Panc1 (cell line): ENCODE measurements around the gene EGFLAM. TPM values are rescaled to one million over a fixed set of nuclear protein-coding genes. Genes with fewer than 3 reads are reported as not detected.

Experiments used
- ATAC-seq: fragments of 200-7000 bp; cut with Tn5 transposase; 2 replicates; pipeline ENCODE4 v1.9.1; 2020; ENCODE audit warnings: mild to moderate bottlenecking, moderate library complexity
- BruUV-seq: library from RNA; stranded (reverse); fragments of 400-500 nt; replicated peaks from 2 replicates; lab custom pipeline; 2021; lab: Mats Ljungman, UMichigan
- CTCF ChIA-PET: fragments of 300-600 bp; sonication (Branson Sonifier 250); formaldehyde crosslinking; loops from one replicate; lab custom pipeline; 2022; ENCODE audit warnings: antibody characterized with exemption; lab: Charles Lee
- POLR2A ChIA-PET: fragments of 300-600 bp; sonication (Branson Sonifier 250); formaldehyde crosslinking; loops from one replicate; lab custom pipeline; 2022; ENCODE audit warnings: antibody characterized with exemption; lab: Charles Lee
- DNase-seq: peaks from one replicate; pipeline ENCODE4 v3.0.0-alpha.2; 2010; ENCODE audit warnings: low read depth, low spot score
- H3K27ac ChIP-seq: 2 replicates; pipeline ENCODE4 v1.5.1; 2011; ENCODE audit warnings: mild to moderate bottlenecking, low read length, inconsistent platforms
- H3K27me3 ChIP-seq: fragments of 200-500 bp; sonication (Bioruptor generic); 2 replicates; pipeline ENCODE4 v1.6.0; 2014; ENCODE audit warnings: low read length, inconsistent platforms; ENCODE audit not compliant: control insufficient read depth, insufficient read depth
- H3K36me3 ChIP-seq: fragments of 200-500 bp; sonication (Bioruptor generic); 2 replicates; pipeline ENCODE4 v1.5.1; 2014; ENCODE audit warnings: inconsistent platforms, mild to moderate bottlenecking, low read length, moderate library complexity; ENCODE audit not compliant: control insufficient read depth, insufficient read depth
- H3K4me1 ChIP-seq: 2 replicates; pipeline ENCODE4 v1.5.1; 2011; ENCODE audit warnings: inconsistent platforms, mild to moderate bottlenecking, low read length, moderate library complexity; ENCODE audit not compliant: control insufficient read depth, insufficient read depth
- H3K4me3 ChIP-seq, 2 experiments: 2 replicates each; pipeline ENCODE4 v1.5.1; 2011 to 2012; ENCODE audit warnings: low read depth in 2 of 2, low read length in 2 of 2, mild to moderate bottlenecking in 2 of 2, inconsistent platforms in 1 of 2, moderate library complexity in 1 of 2
- H3K9me3 ChIP-seq: fragments of 200-500 bp; sonication (Bioruptor generic); 2 replicates; pipeline ENCODE4 v1.5.1; 2014; ENCODE audit warnings: low read depth, mild to moderate bottlenecking, inconsistent platforms, low read length, moderate library complexity; ENCODE audit not compliant: control insufficient read depth, insufficient read depth
- POLR2AphosphoS5 ChIP-seq: IDR thresholded peaks from 2 replicates; pipeline ENCODE4 v1.6.1; 2012; ENCODE audit warnings: mild to moderate bottlenecking, low read depth, low read length, moderate library complexity
- SIN3A ChIP-seq: IDR thresholded peaks from 2 replicates; pipeline ENCODE4 v1.6.1; 2012; ENCODE audit warnings: low read depth, mild to moderate bottlenecking, low read length, moderate library complexity, borderline replicate concordance; ENCODE audit not compliant: insufficient read depth
- TCF7L2 ChIP-seq: IDR thresholded peaks from 2 replicates; pipeline ENCODE4 v1.6.1; 2011; ENCODE audit warnings: mild to moderate bottlenecking, low read depth, low read length, inconsistent platforms
- in situ Hi-C: cut with HindIII; loops from 2 replicates; pipeline ENCODE4 v1.10.0; 2016; ENCODE audit warnings: low sequenced_read_pairs, low pct_unique_long_range_greater_than_20kb
- intact Hi-C: fragments of 100-400 bp; cut with micrococcal nuclease; formaldehyde crosslinking; loops from one replicate; pipeline ENCODE4 v1.10.0; 2022; ENCODE audit not compliant: unreplicated experiment
- total RNA-seq: library from RNA; stranded (reverse); gene quantifications from one replicate; pipeline ENCODE4 v1.2.1, GENCODE V29; 2021; ENCODE audit not compliant: unreplicated experiment
- TF ChIP-seq, protein P1 (sequence below): fragments of 450-650 bp; IDR thresholded peaks from 2 replicates; pipeline ENCODE4 v1.5.1; 2017; ENCODE audit warnings: mild to moderate bottlenecking
- TF ChIP-seq, protein P2 (sequence below), 2 experiments: IDR thresholded peaks; 2 replicates each; pipeline ENCODE4 v1.6.1; 2011 to 2012; ENCODE audit warnings: low read depth in 2 of 2, control low read depth in 1 of 2, low read length in 1 of 2, mild to moderate bottlenecking in 1 of 2, moderate library complexity in 1 of 2; ENCODE audit not compliant: insufficient read depth in 1 of 2

The EGFLAM gene
- total RNA-seq, 1 experiment from 2014 or later, result 14.8 TPM

DNA sequence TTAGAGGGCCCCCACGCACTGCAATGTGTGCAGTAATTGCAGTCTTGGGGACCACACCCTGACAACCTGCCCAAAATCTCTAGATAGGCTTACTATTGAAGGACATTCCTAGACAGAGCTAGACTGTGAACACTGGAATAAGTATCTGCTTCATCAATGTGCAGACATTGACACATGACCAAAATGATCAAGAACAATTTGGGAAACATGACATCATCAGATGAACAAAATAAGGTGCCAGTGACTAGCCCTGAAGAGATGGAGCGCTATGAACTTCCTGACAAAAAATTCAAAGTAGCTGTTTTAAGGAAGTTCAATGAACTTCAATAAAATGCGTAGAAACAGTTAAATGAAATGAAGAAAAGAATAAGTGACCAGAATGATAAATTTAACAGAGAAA is 15.3 kb downstream of the EGFLAM start:
- Histone ChIP-seq H3K36me3 (no peaks in the 10 kb centered on the region), H3K4me3 (no peak overlapping the region), H3K27ac (no peak overlapping the region), H3K27me3 (no peaks in the 10 kb centered on the region), H3K4me1 (no peaks in the 10 kb centered on the region), H3K9me3 (no peaks in the 10 kb centered on the region)
- DNase-seq (no peak), ATAC-seq (no peak)
- ChIA-PET POLR2A (no interaction called here), CTCF (no interaction called here)
- intact Hi-C loops, result no loop called here
- TF ChIP-seq POLR2AphosphoS5 (no peak), TCF7L2 (no peak), SIN3A (no peak)
- TF ChIP-seq, protein P1, sequence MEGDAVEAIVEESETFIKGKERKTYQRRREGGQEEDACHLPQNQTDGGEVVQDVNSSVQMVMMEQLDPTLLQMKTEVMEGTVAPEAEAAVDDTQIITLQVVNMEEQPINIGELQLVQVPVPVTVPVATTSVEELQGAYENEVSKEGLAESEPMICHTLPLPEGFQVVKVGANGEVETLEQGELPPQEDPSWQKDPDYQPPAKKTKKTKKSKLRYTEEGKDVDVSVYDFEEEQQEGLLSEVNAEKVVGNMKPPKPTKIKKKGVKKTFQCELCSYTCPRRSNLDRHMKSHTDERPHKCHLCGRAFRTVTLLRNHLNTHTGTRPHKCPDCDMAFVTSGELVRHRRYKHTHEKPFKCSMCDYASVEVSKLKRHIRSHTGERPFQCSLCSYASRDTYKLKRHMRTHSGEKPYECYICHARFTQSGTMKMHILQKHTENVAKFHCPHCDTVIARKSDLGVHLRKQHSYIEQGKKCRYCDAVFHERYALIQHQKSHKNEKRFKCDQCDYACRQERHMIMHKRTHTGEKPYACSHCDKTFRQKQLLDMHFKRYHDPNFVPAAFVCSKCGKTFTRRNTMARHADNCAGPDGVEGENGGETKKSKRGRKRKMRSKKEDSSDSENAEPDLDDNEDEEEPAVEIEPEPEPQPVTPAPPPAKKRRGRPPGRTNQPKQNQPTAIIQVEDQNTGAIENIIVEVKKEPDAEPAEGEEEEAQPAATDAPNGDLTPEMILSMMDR, result no peak
- TF ChIP-seq, protein P2, sequence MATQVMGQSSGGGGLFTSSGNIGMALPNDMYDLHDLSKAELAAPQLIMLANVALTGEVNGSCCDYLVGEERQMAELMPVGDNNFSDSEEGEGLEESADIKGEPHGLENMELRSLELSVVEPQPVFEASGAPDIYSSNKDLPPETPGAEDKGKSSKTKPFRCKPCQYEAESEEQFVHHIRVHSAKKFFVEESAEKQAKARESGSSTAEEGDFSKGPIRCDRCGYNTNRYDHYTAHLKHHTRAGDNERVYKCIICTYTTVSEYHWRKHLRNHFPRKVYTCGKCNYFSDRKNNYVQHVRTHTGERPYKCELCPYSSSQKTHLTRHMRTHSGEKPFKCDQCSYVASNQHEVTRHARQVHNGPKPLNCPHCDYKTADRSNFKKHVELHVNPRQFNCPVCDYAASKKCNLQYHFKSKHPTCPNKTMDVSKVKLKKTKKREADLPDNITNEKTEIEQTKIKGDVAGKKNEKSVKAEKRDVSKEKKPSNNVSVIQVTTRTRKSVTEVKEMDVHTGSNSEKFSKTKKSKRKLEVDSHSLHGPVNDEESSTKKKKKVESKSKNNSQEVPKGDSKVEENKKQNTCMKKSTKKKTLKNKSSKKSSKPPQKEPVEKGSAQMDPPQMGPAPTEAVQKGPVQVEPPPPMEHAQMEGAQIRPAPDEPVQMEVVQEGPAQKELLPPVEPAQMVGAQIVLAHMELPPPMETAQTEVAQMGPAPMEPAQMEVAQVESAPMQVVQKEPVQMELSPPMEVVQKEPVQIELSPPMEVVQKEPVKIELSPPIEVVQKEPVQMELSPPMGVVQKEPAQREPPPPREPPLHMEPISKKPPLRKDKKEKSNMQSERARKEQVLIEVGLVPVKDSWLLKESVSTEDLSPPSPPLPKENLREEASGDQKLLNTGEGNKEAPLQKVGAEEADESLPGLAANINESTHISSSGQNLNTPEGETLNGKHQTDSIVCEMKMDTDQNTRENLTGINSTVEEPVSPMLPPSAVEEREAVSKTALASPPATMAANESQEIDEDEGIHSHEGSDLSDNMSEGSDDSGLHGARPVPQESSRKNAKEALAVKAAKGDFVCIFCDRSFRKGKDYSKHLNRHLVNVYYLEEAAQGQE (IDR thresholded peaks at IDR 0.05; ENCODE audit: insufficient read depth in 1 of 2, low read depth in 2 of 2, low read length in 1 of 2), result no peak
- in situ Hi-C loops, result no loop called here
- no TSS peak for BruUV-seq

DNA sequence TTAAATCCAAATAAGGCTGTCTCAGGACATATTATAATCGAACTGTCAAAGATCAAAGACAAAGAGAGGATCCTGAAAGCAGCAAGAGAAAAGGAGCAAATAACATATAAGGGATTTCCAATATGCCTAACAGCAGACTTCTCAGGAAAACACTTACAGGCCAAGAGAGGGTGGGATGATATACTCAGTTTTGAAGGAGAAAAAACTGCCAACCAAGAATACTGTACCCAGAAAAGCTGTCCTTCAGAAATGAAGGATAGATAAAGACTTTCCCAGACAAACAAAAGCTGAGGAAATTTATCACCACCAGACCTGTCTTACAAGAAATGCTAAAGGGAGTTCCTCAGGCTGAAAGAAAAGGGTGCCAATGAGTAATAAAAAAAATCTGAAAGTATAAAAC is 16.0 kb downstream of the EGFLAM start:
- Histone ChIP-seq H3K27ac (no peak overlapping the region), H3K4me3 (no peak overlapping the region), H3K36me3 (no peaks in the 10 kb centered on the region), H3K27me3 (no peaks in the 10 kb centered on the region), H3K4me1 (no peaks in the 10 kb centered on the region), H3K9me3 (no peaks in the 10 kb centered on the region)
- TF ChIP-seq POLR2AphosphoS5 (no peak), SIN3A (no peak), TCF7L2 (no peak)
- TF ChIP-seq, protein P2 (IDR thresholded peaks at IDR 0.05; ENCODE audit: insufficient read depth in 1 of 2, low read depth in 2 of 2, low read length in 1 of 2), result no peak
- TF ChIP-seq, protein P1, result no peak
- in situ Hi-C loops, result no loop called here
- DNase-seq, result no peak
- no TSS peak for BruUV-seq
- CTCF ChIA-PET, result no interaction called here
- POLR2A ChIA-PET, result no interaction called here
- intact Hi-C loops, result no loop called here
- no peak for ATAC-seq
